ENCODE measurements around the gene PDXDC1.

PDXDC1 gene

GRCh38 chr16:15032547-15033308, 57.9 kb downstream of the PDXDC1 start:
- Histone ChIP-seq H3K27me3 (ENCODE audit: low read length) (no peaks in the 10 kb centered on the region), H3K36me3 (ENCODE audit: low read length) (peaks cover 16% of the 10 kb centered on the region; the same call in 1 of the 2 replicates), H3K9me3 (ENCODE audit: insufficient read depth, low read length) (no peaks in the 10 kb centered on the region), H4K20me1 (ENCODE audit: low read depth, low read length) (no peaks in the 10 kb centered on the region), H3F3A (ENCODE audit: insufficient read depth) (no peaks in the 10 kb centered on the region), H3K9me2 (replicated peaks; ENCODE audit: insufficient read depth, low read length) (no peaks in the 10 kb centered on the region), H2AFZ (ENCODE audit: low read depth, low read length, severe bottlenecking) (no peak overlapping the region), H3K9ac (ENCODE audit: low read length) (no peak overlapping the region), H3K27ac (ENCODE audit: low read depth, low read length) (no peak overlapping the region), H3K79me2 (ENCODE audit: insufficient read depth, low read length) (no peaks in the 10 kb centered on the region), H3K4me3 (ENCODE audit: insufficient read depth, low read length, poor library complexity, severe bottlenecking) (no peak overlapping the region), H3K4me2 (ENCODE audit: low read depth, low read length, poor library complexity, severe bottlenecking) (no peak overlapping the region)
- TF ChIP-seq CTCF (IDR thresholded peaks at IDR 0.05; ENCODE audit: insufficient read depth, low read length, poor library complexity, severe bottlenecking) (no peak), EZH2phosphoT487 (conservative IDR thresholded peaks at IDR 0.05; ENCODE audit: low read length) (no peak)

- Histone ChIP-seq H3K4me3 (ENCODE audit: insufficient read depth, low read length, poor library complexity, severe bottlenecking) (no peak overlapping the region), H3K27me3 (ENCODE audit: low read length) (no peaks in the 10 kb centered on the region), H3K9me3 (ENCODE audit: insufficient read depth, low read length) (no peaks in the 10 kb centered on the region), H3K4me2 (ENCODE audit: low read depth, low read length, poor library complexity, severe bottlenecking) (no peak overlapping the region), H3K27ac (ENCODE audit: low read depth, low read length) (no peak overlapping the region), H2AFZ (ENCODE audit: low read depth, low read length, severe bottlenecking) (no peak overlapping the region), H3F3A (ENCODE audit: insufficient read depth) (no peaks in the 10 kb centered on the region), H3K36me3 (ENCODE audit: low read length) (peaks cover 16% of the 10 kb centered on the region; the same call in 1 of the 2 replicates), H3K9ac (ENCODE audit: low read length) (no peak overlapping the region), H3K9me2 (replicated peaks; ENCODE audit: insufficient read depth, low read length) (no peaks in the 10 kb centered on the region), H3K79me2 (ENCODE audit: insufficient read depth, low read length) (no peaks in the 10 kb centered on the region), H4K20me1 (ENCODE audit: low read depth, low read length) (no peaks in the 10 kb centered on the region)
- TF ChIP-seq EZH2phosphoT487 (conservative IDR thresholded peaks at IDR 0.05; ENCODE audit: low read length): no peak
- TF ChIP-seq CTCF (IDR thresholded peaks at IDR 0.05; ENCODE audit: insufficient read depth, low read length, poor library complexity, severe bottlenecking): no peak
Measured at GRCh38 chr16:15033309-15033707, 58.5 kb downstream of the PDXDC1 start.

GRCh38 chr16:15034266-15035162, 59.7 kb downstream of the PDXDC1 start:
- no peaks in the 10 kb centered on the region for H4K20me1 ChIP-seq (ENCODE audit: low read depth, low read length)
- no peak overlapping the region for H2AFZ ChIP-seq (ENCODE audit: low read depth, low read length, severe bottlenecking)
- no peaks in the 10 kb centered on the region for H3K79me2 ChIP-seq (ENCODE audit: insufficient read depth, low read length)
- no peaks in the 10 kb centered on the region for H3F3A ChIP-seq (ENCODE audit: insufficient read depth)
- peaks cover 21% of the 10 kb centered on the region; the same call in 1 of the 2 replicates for H3K36me3 ChIP-seq (ENCODE audit: low read length)
- no peak overlapping the region for H3K9ac ChIP-seq (ENCODE audit: low read length)
- H3K27me3 ChIP-seq (ENCODE audit: low read length): no peaks in the 10 kb centered on the region
- TF ChIP-seq CTCF (IDR thresholded peaks at IDR 0.05; ENCODE audit: insufficient read depth, low read length, poor library complexity, severe bottlenecking): no peak
- H3K4me2 ChIP-seq (ENCODE audit: low read depth, low read length, poor library complexity, severe bottlenecking): no peak overlapping the region
- H3K4me3 ChIP-seq (ENCODE audit: insufficient read depth, low read length, poor library complexity, severe bottlenecking): no peak overlapping the region
- H3K9me2 ChIP-seq (replicated peaks; ENCODE audit: insufficient read depth, low read length): no peaks in the 10 kb centered on the region
- H3K9me3 ChIP-seq (ENCODE audit: insufficient read depth, low read length): no peaks in the 10 kb centered on the region
- H3K27ac ChIP-seq (ENCODE audit: low read depth, low read length): no peak overlapping the region
